Measurements from ENCODE around the gene RGS5. TPM values are rescaled to one million over a fixed set of nuclear protein-coding genes. Genes with fewer than 3 reads are reported as not detected.

Gene RGS5, protein sequence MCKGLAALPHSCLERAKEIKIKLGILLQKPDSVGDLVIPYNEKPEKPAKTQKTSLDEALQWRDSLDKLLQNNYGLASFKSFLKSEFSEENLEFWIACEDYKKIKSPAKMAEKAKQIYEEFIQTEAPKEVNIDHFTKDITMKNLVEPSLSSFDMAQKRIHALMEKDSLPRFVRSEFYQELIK
- 0.67 to 3.0 TPM (median 1.4 TPM) in 5 replicates for total RNA-seq (2022; extraction: Qiagen RNA extraction; ENCODE audit: low read depth)

DNA sequence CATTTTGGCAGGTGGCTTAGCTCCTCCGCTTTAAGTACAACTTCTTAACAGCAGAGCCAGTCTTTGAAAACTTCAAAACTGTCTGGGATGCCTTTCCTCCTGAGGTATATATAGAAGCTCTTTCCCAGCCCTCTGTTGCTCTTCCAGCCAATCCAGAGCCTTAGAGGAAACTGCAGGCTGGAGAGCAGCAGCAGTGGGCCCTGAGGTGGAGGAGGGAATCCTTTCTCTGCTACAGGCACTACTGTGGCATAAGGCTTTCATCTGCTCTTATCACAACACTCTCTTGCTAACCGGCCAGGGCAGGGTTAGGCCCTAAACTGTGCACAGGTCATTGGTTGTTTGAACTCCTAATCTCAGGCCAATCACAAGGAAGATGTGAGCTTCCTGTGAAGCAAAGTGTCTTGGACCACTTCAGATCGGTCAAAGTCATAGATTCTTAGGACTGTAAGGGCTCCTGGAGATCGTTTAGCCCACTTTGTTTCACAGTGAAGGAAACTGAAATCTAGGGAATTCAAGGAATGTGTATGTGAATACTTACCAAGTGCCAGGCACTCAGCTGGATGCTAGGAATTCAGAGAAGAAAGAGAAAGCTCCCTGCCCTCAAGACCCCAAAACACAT is at the start of gene RGS5:
Gene RGS5 (minus strand): TSS at position 84 of the 619 bp plus-strand sequence. CDS start 81 bp downstream, at position 3.

Other genes with a start within 250 kb of the RGS5 start
- 0.08 to 0.23 TPM in 2 of 5 replicates, not detected in the others for gene RGS4, start 133.6 kb downstream of the RGS5 start, total RNA-seq (2022; extraction: Qiagen RNA extraction; ENCODE audit: low read depth)
- gene NUF2, start 119.0 kb upstream of the RGS5 start, total RNA-seq (2022; extraction: Qiagen RNA extraction; ENCODE audit: low read depth), result 14.4 to 31.5 TPM (median 28.8 TPM) in 5 replicates